Activated T-cell treated with anti-CD3 and anti-CD28 coated beads, Interleukin-2, amount 50 U/mL, for 48 hours (primary cell): Measurements from ENCODE around the gene ZNF367.
A peak's percentile ranks its signal among the peaks of the same experiment; 100 is the strongest.
"Not testable (repeated sequence)": the region's sequence is repeated elsewhere in the genome, so short reads cannot be mapped to it uniquely, and the experiment has no call there.

ENCODE experiments used
- DNase-seq, 2 experiments: peaks; one replicate each; pipeline ENCODE4 v3.0.0-alpha.2; 2020

The ZNF367 gene

DNA sequence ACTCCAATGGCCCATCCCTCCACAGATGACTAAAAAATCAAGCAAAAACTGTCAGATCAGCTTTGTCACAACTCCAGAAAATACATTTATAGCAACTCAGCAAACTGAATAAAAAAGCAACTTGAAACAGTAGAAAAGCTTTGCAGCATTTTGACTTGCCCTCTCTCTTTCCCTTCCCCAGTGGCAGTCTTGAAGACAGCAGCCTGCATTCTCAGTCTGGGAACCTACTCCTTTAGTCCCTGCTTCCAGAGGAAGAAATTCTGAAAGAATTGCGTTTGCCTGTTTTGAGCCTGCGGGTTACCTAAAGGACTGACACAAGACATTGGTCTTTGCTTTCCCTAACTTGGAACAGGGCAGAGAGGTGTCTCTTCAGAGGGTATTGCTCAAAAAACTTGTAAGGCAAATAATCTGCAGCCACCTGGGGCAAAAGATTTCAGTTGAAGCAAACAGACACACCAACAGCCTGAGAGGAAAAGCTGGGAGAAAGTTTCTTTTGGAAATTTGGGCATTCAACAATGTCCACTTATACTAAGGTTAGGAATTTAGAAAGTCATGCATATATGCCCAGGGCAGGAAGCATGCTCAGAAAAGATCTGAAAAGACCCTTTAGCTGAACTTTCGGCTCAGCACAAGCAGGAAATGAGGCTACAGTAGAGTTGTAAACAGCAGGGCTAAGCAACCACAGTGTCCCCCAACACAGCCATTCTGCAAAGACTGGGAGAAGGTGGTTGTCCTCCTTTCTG is 19.4 kb downstream of the ZNF367 start:
- DNase-seq, result no peak

DNA sequence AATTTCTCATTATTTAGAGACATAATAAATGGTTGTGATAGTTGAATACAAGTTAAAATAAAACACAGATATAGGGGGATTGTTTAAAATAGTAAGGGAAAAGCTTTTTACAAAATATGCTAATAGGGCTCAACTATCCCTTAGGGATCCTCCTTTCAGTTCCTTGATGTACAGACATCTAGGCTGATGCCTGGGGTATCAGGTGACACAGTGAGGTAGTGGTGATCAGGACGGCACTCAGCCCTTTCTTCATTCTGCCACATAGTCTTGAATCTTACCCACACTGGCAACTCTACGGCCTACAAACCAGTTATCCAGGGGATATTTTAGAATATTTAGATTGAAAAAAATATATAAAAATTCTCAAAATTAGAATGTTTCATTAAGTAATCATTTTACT is 22.2 kb downstream of the ZNF367 start:
- no peak for DNase-seq

DNA sequence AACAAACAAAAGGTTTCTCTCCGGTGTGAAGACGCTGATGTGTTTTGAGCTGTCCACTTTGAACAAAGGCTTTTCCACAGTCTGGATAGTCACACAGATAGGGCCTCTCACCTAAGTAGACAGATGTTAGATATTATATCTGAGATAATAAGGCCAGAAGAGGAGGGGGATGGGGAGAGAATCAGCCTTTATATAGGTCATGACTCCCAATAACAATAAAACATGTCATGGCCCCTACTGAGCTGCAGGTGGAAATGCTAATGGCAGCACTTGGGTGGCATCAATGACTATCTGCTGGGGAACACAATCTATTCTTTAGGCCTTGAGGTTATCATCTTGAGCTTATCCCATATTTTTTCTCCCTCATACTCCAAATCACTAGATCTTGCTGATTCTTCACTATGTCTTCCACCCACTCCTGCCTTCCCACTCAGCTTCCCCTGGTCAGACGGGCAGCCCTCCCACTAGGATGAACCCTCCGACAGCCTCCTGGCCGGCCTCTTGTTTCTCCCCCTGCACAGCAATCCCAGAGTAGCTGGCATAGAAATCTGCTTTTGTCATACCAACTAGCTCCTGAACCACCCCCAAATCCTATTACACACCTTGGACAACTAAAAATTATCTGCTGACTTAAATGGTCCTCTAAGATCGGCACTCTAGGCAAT is 23.2 kb downstream of the ZNF367 start:
- peak in 1 of 2 experiments; percentile 13 for DNase-seq

DNA sequence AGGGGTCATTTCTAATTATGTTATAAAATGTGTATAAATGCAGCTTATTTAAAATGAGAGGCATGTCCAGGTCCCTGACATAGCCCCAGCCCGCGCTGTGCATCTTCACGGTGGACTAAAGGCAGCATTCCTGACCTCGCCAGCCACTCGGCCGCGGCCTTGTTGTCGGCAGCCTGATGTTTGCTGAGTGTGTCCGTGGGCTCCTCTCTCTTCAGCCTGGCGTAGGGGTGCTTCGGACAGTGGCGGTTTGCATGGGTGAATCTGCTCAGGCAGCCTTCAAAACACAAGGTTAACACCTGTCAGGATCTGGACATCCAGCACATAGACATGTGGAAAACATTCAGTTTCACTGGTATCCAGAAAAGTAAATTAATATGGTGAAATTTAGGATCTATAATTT is 25.9 kb downstream of the ZNF367 start:
- DNase-seq, result peak in 1 of 2 experiments; percentile 5

DNA sequence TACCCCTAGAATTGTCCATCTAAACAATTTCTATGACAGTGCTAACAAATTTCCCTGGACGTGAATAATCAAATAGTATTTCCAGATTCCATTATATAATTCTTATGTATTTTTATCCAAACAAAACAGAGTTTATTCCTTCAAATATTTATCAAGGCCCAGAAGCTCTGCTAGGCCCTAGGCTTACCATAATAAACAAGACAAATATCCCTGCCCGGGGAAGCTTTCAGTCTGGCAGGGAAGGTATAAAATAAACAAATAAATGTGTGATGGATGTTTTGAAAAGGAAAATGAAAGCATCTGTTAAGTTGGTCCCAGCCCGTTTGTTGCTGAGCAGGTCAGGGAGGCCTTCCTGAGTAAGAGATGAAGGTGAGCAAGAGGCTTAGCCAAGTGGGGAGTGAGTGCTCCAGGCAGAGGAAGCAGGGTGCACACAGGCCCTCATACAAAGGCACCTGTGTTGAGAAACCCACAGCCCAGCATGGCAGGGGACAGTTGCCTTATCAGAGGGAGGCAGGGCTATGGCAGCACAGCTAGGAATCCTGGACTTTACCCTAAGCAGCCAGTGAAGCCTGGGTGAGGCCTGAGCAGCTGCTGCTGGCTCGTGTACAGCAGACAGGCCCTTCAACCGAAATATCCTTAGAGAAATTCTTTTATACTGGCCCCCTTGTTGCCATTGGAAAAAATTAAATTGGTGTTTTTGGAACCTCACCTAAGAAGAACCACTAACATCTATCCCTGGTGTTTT is 27.0 kb downstream of the ZNF367 start:
- peak in 1 of 2 experiments; percentile 13 for DNase-seq

DNA sequence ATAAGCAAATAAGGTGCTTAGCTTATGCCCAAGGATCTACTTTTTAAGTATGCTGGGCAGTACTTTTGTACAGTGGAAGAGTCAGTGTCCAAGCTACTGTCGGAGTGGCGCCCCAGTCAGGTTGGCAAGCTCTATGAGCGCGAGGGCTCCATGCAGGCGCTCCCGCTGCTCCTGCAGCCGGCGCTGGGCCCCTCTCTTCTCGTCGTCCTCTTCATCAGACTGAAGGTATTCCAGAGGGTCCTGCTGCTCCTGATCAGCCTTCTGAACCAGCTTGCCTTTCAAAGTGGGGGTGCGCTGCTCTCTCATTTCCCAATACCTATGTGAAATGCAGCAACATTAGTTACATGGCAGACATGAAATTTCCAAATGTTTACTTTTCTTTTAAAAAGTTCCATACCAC is 30.0 kb downstream of the ZNF367 start:
- DNase-seq, result peak in 1 of 2 experiments; percentile 4

DNA sequence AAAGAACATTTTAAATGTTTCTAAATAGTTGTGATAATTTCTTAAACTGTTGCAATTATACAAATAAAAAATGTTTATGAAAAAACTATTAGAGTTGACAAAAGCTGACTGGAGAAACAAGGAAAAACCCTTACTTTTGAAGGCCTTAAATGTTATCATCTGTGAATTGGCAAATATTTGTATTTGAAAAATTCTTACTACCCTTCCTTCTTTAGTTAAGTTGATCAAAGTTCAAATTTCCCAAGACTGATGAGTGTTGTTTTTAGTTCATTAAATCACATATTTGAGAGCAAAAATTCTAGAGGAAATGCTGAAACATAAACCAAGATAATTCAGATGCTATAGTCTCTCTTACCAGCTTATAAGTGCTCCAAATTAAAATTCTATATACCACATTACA is 32.0 kb downstream of the ZNF367 start:
- DNase-seq, result no peak

DNA sequence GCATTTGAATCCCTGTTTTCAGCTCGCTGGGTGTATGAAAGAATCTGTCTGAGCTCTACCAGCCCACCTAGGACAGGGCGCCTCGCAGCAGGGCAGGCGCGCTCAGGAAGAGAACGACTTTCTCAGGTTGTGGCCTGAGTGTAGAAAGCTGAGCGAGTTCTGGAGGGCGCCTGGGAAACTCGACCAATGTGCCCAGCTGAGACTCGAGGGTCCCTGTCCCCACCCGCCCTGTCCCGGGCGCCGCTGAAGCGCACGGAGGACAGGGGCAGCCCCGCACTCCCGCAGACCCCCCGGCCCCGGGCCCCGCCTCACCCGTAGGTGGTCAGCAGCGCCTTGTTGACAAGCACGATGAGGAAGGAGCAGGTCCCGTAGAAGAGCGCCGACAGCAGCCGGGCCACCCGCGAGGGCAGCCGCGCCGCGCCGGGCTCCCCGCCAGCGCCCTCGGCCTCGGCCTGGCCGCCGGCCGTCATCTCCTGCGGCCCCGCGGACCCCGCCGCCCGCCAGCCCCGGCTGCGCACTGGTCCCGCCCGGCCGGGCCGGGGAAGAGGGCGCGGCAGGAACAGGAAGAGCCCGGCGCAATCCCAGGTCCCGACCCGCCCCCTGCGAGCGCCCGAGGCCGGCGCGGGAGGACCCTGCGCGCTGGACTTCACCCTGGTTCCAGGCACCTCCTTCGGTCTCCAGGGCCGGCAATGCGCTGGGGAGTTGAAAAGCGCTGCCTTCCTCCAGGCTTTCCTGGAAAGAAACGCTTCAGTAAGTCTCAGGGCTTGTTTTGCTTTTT is 34.8 kb downstream of the ZNF367 start, which contains the start of gene SLC35D2:
Gene SLC35D2, minus strand, starts transcription at position 547 of the 778 bp plus-strand sequence. Its CDS starts 77 bp downstream, at position 470.
- peak; percentile 32 to 37 for DNase-seq

DNA sequence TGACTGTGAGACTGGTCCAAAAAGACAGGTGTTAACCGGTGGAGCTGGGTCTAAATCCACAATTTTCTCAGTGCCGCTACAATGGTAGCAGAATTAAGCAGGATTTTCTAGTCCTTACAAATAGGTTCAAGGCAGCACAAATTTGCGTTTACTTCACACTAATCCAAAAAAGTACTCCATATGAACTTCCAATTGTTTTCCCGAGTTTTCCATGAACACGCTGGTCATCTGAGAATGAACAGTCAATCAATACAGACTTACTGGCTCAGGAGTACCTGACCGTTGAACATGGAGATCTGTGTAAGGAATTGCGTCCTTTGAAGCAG is 35.4 kb downstream of the ZNF367 start:
- no peak for DNase-seq

DNA sequence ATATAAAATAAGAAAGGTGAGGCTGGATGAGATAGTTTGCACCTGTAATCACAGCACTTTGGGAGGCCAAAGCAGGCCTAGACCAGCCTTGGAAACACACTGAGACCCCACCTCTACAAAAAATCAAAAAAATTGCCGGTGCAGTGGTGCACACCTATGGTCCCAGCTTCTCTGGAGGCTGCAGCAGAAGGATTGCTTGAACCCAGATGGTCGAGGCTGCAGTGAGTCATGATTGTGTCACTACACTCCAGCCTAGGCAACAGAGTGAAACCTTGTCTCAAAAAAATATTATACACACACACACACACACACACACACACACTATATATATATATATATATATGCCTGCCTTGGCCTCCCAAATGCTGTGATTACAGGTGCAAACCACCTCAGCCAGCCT is 36.0 kb downstream of the ZNF367 start:
- DNase-seq, result no peak

DNA sequence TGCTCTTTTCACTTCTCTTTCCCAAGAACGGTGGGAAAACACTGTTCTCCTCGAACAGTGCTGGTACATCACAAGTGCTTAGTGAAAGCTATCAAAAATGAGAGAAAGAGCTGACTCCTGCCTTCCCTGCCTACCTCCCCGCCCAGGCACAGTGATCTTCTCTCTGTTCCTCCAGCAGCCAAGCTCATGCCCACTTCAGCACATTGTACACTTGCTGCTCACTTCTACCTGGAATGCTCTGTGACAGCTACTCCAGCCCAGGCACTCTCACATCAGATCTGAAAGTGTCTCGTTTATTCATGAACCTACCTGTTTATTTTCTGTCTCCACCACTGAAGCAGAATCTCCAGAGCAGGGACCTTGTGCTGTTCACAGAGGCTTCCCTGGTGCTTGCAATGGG is 36.5 kb downstream of the ZNF367 start:
- no peak for DNase-seq

DNA sequence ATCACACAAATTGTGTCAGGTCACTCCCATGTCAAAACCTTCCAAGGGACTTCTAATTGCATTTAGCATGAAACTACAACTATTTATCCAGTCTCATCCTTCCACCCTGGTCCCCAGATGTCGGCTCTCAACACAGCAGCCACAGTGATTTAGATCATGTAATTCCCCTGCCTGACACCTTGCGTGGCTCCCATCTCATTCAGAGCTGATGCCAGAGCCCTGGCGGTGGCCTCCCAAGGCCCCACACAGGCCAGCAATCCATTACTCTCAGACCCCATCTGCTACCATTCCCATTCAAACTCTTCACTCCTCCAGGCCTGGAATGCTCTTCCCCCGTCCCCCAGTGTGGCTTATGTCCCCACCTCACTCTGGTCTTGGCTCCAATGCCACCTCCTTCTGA is 37.0 kb downstream of the ZNF367 start:
- no peak for DNase-seq

DNA sequence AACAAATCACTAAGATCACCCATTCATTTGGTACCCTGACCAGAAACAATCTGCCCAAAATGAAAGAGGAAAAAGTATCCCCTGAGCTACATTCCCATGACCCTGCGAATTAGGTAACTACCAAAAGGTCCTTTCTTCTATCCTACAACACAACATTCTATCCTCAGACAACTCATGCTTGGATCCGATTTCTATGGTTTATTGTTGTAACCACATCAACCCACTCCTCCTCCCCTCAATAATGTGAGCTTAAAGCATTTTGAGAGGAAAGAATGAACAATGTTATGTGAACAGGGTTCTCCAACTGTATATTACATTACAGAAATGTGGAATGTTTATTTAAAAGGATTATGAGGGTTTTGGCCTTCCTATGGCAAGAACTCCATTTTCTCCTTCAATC is 38.7 kb downstream of the ZNF367 start:
- DNase-seq, result no peak

DNA sequence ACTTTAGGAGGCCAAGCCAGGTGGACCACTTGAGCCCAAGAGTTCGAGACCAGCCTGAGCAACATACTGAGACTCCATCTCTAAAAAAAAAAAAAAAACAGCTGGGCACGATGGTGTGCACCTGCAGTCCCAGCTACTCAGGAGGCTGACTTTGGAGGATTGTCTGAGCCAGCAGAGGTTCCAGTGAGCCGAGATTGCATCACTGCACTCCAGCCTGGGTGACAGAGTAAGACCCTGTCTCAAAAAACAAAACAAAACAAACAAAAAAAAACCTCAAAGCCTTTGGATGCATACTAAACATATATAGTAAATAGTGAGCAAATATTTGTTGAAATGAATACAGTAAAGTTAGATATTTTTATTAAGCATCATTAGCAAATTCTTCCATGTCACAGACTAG is 40.0 kb downstream of the ZNF367 start:
- DNase-seq, result no peak

DNA sequence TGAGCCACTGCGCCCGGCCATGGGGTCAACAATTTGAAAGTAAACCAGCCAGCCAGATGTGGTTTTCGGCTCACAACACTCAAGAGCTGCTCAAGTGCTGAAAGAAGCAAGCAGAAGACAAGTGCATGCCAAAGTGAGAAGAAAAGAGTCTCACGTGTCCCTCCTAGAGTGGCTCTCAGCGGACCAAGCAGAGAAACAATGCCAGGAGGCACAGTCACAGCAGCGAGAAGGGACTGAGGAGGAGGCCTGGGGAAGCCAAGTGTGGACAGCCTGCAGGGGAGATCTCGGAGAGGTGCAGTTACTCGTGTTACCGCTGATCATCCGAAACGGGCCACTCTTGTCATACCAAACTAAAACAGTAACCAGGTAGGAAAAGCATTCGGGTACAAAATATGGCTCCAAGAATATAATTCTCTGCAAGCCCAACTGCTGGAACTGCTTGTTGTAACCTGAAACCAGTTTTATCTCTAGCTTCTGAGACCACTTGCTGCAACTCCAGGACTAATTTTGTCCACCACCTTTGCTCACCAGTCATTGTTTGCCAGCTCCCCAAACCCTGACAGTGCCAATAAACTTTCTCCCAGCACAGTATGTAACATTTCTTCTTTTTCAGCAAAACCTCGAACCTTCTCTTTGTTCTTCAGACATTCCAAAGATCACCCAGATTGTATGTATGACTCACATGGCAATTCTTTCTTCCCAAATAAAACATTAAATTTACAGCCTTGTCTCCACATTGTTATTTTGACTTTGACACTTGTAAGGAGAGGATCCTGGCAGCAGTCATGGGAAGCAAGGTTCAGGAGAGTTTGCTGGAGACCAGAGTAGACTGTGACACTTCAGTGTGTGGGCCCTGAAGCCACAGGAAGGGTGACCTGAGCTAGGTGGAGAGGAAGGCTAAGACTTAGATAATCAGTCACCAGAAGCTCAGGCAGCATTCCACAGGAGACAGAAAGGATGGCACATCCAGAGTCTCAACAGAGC is 41.0 kb downstream of the ZNF367 start:
- DNase-seq, result no peak

DNA sequence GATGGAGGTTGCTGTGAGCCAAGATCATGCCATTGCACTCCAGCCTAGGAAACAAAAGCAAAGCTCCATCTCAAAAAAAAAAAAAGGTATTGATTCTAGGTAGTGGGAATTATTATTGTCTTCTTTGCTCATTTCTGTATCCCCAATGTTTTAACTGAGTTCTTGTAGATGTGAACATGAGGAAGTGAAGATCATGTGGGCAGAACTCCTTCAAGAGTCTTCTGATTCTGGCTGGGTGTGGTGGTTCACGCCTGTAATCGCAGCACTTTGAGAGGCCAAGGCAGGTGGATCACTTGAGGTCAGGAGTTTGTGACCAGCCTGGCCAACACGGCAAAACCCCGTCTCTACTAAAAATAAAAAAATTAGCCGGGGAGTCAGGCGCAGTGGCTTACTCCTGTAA is 42.7 kb downstream of the ZNF367 start:
- not testable (repeated sequence) for DNase-seq

DNA sequence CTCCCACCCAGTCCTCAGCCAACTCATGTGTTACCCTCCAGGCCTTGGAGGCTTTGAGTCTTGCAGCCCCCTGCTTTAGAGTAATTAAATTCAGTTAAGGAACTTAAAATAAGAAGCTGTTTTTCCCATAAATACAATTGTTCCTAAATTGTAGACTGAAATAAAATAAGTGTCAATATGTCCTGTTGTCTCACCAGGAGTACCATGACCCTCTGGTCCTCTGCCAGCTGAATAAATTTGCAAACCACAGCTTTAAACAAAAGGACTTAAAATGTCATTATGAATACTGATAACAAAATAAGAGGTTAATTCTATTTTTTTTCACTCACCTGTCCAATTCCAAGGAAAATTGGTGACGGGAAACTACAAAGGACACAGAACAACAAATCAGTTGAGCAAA is 50.2 kb downstream of the ZNF367 start:
- no peak for DNase-seq

DNA sequence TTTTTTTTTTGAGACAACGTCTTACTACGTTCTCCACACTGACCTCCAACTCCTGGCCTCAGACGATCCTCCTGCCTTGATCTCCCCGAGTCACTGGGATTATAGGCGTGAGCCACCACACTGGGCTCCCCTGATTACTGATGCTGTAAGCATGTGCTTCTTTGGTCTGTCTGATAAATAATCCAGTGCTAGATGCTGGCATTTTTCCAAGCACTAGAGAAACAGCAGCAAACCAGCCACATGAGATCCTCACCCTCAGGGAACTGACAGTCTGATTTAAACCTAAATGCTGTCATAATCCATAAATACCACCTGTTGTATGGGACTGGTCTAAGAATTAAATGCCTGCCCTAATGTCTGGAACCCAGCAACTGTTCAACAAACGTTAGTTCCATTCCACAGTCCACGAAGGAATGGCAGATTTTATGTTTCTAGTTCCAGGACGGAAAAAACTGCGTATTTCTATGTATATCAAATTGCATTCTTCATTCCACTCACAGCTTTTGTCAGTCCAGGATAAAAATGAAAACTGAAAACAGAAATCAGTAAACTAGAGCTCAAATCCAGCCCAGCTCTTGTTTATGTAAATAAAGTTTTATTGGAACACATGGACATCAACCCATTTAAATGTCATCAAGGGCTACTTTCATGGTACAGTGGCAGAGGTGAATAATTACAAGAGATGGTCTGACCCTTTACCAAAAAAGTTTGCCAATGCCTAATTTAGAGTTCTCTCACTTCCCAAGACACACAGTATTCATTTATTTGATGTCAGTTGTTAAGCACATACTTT is 54.8 kb downstream of the ZNF367 start:
- DNase-seq, result no peak

DNA sequence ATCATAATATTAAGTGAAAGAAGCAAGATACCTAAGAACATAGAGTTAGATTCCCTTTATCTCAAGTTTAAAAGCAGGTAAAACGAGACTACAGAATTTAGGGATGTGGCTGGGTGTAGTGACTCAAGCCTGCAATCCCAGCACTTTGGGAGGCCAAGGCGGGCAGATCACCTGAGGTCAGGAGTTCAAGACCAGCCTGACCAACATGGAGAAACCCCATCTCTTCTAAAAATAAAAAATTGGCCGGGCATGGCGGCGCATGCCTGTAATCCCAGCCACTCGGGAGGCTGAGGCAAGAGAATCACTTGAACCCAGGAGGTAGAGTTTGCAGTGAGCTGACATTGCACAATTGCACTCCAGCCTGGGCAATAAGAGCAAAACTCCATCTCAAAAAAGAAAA is 56.1 kb downstream of the ZNF367 start:
- DNase-seq, result not testable (repeated sequence)

DNA sequence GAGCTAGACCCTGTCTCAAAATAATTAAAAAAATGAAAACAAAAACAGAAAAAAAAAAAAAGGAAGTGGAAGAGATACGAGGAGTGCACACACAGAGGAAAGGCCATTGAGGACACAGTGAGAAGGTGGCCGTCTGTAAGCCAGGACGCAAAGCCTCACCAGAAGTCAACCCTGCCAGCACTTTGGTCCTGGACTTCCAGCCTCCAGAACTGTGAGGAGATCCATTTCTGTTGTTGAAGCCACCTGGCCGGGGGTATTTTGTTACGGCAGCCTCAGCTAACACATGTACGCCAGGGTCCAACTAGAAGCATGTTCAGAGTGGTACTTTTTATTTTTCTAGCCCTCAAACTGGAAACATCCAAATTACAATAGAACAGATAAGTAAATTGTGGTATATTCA is 56.5 kb downstream of the ZNF367 start:
- DNase-seq, result no peak

DNA sequence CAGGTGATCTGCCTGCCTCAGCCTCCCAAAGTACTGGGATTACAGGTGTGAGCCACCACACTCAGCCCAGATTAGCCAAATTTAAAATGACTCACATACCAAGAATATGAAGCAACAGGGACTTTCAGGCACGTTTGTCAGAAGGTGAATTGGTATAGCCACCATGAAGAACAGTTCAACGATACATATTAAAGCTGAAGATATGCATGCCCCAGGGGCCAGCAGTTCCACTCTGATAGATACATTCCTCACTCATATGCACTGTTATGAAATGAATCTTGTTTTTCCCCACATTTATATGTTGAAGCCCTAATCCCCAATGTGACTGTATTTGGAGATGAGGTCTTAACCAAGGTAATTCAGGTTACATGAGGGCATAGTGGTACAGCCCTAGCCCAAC is 57.2 kb downstream of the ZNF367 start:
- no peak for DNase-seq
